ENCODE measurements around the gene WEE2. TPM values are rescaled to one million over a fixed set of nuclear protein-coding genes. Genes with fewer than 3 reads are reported as not detected.
A peak's percentile ranks its signal among the peaks of the same experiment; 100 is the strongest.

The WEE2 gene
- total and polyA plus RNA-seq, 9 of the 15 experiments (the other 6 are each of a cell fraction or from before 2014, with no cell fraction given) = not detected

DNA sequence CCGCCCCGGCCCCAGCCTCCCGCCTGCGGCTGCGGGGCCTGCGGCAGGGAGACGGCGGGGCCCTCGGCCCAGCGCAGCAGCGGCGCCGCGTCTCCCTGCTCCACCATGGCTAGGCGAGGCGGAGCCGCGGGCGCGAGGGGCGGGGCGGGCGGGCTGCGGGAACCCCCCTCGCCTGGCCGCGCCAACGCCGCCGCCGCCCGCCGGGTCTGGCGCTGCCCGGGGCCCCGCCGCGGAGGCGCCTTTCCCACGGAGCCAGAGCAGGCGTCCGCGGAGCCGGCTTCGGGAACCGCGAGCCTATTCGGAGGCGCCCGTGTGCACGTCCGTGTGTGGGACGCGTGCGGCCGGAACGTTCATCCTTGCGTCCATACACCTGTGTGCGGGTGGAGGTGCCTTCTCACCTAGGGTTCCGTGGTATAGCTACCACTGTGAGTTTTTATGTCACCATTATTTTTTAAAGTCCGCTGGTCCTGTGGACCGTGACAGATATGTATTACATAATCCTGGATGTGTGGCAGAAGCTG is 6.0 kb upstream of the WEE2 start, which contains the start of gene DENND11 (continued):
- TF ChIP-seq, protein P1, sequence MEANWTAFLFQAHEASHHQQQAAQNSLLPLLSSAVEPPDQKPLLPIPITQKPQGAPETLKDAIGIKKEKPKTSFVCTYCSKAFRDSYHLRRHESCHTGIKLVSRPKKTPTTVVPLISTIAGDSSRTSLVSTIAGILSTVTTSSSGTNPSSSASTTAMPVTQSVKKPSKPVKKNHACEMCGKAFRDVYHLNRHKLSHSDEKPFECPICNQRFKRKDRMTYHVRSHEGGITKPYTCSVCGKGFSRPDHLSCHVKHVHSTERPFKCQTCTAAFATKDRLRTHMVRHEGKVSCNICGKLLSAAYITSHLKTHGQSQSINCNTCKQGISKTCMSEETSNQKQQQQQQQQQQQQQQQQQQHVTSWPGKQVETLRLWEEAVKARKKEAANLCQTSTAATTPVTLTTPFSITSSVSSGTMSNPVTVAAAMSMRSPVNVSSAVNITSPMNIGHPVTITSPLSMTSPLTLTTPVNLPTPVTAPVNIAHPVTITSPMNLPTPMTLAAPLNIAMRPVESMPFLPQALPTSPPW (CRISPR knock-in tag; IDR thresholded peaks at IDR 0.05) = peak; percentile 75
- TF ChIP-seq ZNF76 (CRISPR knock-in tag; IDR thresholded peaks at IDR 0.05; ENCODE audit: borderline replicate concordance) = no peak
- 0 out of 2 replicates have a peak, but pooled peaks have one; percentile 23 for TF ChIP-seq SMAD4 (CRISPR knock-in tag; conservative IDR thresholded peaks at IDR 0.05)
- TF ChIP-seq, protein P2, sequence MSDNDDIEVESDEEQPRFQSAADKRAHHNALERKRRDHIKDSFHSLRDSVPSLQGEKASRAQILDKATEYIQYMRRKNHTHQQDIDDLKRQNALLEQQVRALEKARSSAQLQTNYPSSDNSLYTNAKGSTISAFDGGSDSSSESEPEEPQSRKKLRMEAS (CRISPR knock-in tag; IDR thresholded peaks at IDR 0.05) = no peak
- no peak for TF ChIP-seq ZNF561 (CRISPR knock-in tag; conservative IDR thresholded peaks at IDR 0.05)
- no peak for TF ChIP-seq ZFPM2 (CRISPR knock-in tag; IDR thresholded peaks at IDR 0.05)
- TF ChIP-seq, protein P3, sequence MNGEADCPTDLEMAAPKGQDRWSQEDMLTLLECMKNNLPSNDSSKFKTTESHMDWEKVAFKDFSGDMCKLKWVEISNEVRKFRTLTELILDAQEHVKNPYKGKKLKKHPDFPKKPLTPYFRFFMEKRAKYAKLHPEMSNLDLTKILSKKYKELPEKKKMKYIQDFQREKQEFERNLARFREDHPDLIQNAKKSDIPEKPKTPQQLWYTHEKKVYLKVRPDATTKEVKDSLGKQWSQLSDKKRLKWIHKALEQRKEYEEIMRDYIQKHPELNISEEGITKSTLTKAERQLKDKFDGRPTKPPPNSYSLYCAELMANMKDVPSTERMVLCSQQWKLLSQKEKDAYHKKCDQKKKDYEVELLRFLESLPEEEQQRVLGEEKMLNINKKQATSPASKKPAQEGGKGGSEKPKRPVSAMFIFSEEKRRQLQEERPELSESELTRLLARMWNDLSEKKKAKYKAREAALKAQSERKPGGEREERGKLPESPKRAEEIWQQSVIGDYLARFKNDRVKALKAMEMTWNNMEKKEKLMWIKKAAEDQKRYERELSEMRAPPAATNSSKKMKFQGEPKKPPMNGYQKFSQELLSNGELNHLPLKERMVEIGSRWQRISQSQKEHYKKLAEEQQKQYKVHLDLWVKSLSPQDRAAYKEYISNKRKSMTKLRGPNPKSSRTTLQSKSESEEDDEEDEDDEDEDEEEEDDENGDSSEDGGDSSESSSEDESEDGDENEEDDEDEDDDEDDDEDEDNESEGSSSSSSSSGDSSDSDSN (IDR thresholded peaks at IDR 0.05; ENCODE audit: borderline replicate concordance in 1 of 2, low read depth in 2 of 2, low read length in 2 of 2) = peak in 1 of 2 experiments; percentile 47; a peak in 1 of 4 replicates
- TF ChIP-seq ZNF133 (CRISPR knock-in tag; IDR thresholded peaks at IDR 0.05) = no peak
- TF ChIP-seq, protein P4, sequence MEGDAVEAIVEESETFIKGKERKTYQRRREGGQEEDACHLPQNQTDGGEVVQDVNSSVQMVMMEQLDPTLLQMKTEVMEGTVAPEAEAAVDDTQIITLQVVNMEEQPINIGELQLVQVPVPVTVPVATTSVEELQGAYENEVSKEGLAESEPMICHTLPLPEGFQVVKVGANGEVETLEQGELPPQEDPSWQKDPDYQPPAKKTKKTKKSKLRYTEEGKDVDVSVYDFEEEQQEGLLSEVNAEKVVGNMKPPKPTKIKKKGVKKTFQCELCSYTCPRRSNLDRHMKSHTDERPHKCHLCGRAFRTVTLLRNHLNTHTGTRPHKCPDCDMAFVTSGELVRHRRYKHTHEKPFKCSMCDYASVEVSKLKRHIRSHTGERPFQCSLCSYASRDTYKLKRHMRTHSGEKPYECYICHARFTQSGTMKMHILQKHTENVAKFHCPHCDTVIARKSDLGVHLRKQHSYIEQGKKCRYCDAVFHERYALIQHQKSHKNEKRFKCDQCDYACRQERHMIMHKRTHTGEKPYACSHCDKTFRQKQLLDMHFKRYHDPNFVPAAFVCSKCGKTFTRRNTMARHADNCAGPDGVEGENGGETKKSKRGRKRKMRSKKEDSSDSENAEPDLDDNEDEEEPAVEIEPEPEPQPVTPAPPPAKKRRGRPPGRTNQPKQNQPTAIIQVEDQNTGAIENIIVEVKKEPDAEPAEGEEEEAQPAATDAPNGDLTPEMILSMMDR (IDR thresholded peaks at IDR 0.05 in 2 of 3, conservative IDR thresholded peaks at IDR 0.05 in 1 of 3; ENCODE audit: insufficient read depth in 2 of 3, low read depth in 1 of 3, low read length in 3 of 3) = no peak
- no peak for TF ChIP-seq CEBPG (CRISPR knock-in tag; IDR thresholded peaks at IDR 0.05)
- TF ChIP-seq CEBPG (tag; conservative IDR thresholded peaks at IDR 0.05 in 1 of 2, IDR thresholded peaks at IDR 0.05 in 1 of 2) = peak in 1 of 2 experiments; percentile 28; a peak in 1 of 4 replicates
- peak; percentile 51; the same call in 1 of the 2 replicates for TF ChIP-seq RB1 (IDR thresholded peaks at IDR 0.05; ENCODE audit: low read depth)
- no peak for TF ChIP-seq FOXK2 (conservative IDR thresholded peaks at IDR 0.05 in 1 of 2, IDR thresholded peaks at IDR 0.05 in 1 of 2; ENCODE audit: low read depth in 2 of 2)
- TF ChIP-seq EWSR1 (IDR thresholded peaks at IDR 0.05; ENCODE audit: borderline replicate concordance, low read depth, partially characterized antibody) = no peak
- TF ChIP-seq ZNF436 (CRISPR knock-in tag; IDR thresholded peaks at IDR 0.05) = no peak
- TF ChIP-seq BDP1 (IDR thresholded peaks at IDR 0.05; ENCODE audit: insufficient read depth, insufficient read length) = no peak
- no peak for TF ChIP-seq NR3C1 (CRISPR knock-in tag; IDR thresholded peaks at IDR 0.05)
- no peak for TF ChIP-seq RCOR1 (IDR thresholded peaks at IDR 0.05; ENCODE audit: borderline replicate concordance in 1 of 2, low read depth in 2 of 2, low read length in 2 of 2)
- peak; percentile 26; the same call in 1 of the 2 replicates for TF ChIP-seq PHF8 (IDR thresholded peaks at IDR 0.05; ENCODE audit: borderline replicate concordance, low read length)
- TF ChIP-seq ILK (tag; IDR thresholded peaks at IDR 0.05; ENCODE audit: borderline replicate concordance, low read depth) = no peak
- TF ChIP-seq ZBED1 (IDR thresholded peaks at IDR 0.05) = no peak
- TF ChIP-seq, protein P5, sequence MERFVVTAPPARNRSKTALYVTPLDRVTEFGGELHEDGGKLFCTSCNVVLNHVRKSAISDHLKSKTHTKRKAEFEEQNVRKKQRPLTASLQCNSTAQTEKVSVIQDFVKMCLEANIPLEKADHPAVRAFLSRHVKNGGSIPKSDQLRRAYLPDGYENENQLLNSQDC (CRISPR knock-in tag; IDR thresholded peaks at IDR 0.05) = no peak

All from K562 (cell line).